Measurements from ENCODE around the gene MALT1. TPM values are rescaled to one million over a fixed set of nuclear protein-coding genes. Genes with fewer than 3 reads are reported as not detected.

Gene MALT1
- total RNA-seq, 1 donor from 2014 or later: 28.1 TPM

- Mint-ChIP-seq H3K27ac (ENCODE audit: unreplicated experiment) (no peak overlapping the region), H3K27me3 (ENCODE audit: unreplicated experiment) (no peaks in the 10 kb centered on the region), H3K4me1 (ENCODE audit: unreplicated experiment) (no peaks in the 10 kb centered on the region), H3K9me3 (ENCODE audit: unreplicated experiment) (no peaks in the 10 kb centered on the region), H3K4me3 (ENCODE audit: unreplicated experiment) (no peak overlapping the region), H3K36me3 (ENCODE audit: unreplicated experiment) (peaks cover 34% of the 10 kb centered on the region)
- no peak for TF ChIP-seq CTCF (IDR thresholded peaks at IDR 0.05)
- DNase-seq (ENCODE audit: extremely low spot score, unreplicated experiment): no peak
These were observed 19.0 kb downstream of the MALT1 start for GRCh38 chr18:58690259-58690658.

DNA sequence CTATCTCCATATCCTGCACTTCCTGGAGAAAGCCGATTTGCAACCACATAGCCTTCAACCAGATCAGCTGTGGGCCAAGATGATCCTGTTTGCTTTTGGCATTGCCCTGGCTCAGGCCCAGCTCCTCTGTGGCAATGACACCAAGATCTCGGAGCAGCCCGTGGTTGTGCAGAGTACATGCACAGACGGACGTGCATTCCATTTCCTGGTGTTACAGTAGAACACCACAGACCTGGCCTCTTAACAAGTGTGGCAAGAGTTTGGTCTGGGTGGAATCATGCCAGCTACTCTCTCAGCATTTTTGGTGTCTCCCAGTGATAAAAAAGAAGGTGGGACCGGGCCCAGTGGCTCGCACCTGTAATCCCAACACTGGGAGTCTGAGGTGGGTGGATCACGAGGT, 20.0 kb downstream of the MALT1 start:
- Mint-ChIP-seq H3K9me3 (ENCODE audit: unreplicated experiment) (no peaks in the 10 kb centered on the region), H3K36me3 (ENCODE audit: unreplicated experiment) (peaks cover 29% of the 10 kb centered on the region), H3K27ac (ENCODE audit: unreplicated experiment) (no peak overlapping the region), H3K27me3 (ENCODE audit: unreplicated experiment) (no peaks in the 10 kb centered on the region), H3K4me3 (ENCODE audit: unreplicated experiment) (no peak overlapping the region), H3K4me1 (ENCODE audit: unreplicated experiment) (no peaks in the 10 kb centered on the region)
- no peak for DNase-seq (ENCODE audit: extremely low spot score, unreplicated experiment)
- no peak for TF ChIP-seq CTCF (IDR thresholded peaks at IDR 0.05)

DNA sequence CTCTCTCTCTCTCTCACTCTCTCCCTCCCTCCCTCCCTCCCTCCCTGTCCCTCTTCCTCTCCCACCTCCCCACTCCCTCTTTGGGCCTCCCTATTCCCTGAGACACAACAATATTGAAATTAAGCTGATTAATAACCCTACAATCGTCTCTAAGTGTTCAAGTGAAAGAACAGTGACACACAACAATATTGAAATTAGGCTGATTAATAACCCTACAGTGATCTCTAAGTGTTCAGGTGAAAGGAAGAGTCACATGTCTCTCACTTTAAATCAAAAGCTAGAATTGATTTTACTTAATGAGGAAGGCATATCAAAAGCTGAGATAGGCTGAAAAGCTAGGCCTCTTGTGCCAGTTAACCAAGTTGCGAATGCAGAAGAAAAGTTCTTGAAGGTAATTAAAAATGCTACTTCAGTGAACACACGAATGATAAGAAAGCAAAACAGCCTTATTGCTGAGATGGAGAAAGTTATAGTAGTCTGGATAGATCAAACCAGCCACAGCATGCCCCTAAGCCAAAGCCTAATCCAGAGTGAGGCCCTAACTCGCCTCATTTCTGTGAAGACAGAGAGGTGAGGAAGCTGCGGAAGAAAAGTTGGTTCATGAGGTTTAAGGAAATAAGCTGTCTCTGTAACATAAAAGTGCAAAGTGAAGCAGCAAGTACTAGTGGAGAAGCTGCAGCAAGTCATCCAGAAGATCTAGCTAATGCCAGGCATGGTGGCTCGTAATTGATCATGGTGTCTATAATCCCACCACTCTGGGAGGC, 21.3 kb downstream of the MALT1 start:
- no peaks in the 10 kb centered on the region for H3K9me3 Mint-ChIP-seq (ENCODE audit: unreplicated experiment)
- no peaks in the 10 kb centered on the region for H3K27me3 Mint-ChIP-seq (ENCODE audit: unreplicated experiment)
- no peaks in the 10 kb centered on the region for H3K4me1 Mint-ChIP-seq (ENCODE audit: unreplicated experiment)
- no peak for TF ChIP-seq CTCF (IDR thresholded peaks at IDR 0.05)
- peaks cover 27% of the 10 kb centered on the region for H3K36me3 Mint-ChIP-seq (ENCODE audit: unreplicated experiment)
- no peak overlapping the region for H3K27ac Mint-ChIP-seq (ENCODE audit: unreplicated experiment)
- no peak overlapping the region for H3K4me3 Mint-ChIP-seq (ENCODE audit: unreplicated experiment)
- DNase-seq (ENCODE audit: extremely low spot score, unreplicated experiment): no peak

DNA sequence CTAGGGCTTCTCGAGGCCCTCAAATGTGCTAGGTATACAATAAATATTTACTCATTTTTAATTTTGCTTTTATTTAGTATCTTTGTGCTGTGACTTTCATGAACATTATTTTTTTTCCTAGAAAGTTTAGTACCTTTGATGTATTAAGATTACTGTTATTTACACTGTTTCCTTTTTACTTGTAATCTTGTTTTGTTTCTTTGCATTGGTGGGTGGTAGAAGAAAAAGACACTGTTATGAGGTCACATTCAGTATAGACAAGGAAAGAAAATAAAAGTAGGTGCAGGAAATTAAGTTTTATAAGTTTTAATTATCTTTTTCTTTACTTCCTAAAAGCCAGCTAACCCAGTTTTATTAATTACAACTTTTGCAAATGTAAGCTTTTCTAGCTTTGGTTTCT, 23.0 kb downstream of the MALT1 start:
- DNase-seq (ENCODE audit: extremely low spot score, unreplicated experiment): no peak
- no peak for TF ChIP-seq CTCF (IDR thresholded peaks at IDR 0.05)
- no peaks in the 10 kb centered on the region for H3K4me1 Mint-ChIP-seq (ENCODE audit: unreplicated experiment)
- H3K36me3 Mint-ChIP-seq (ENCODE audit: unreplicated experiment): peaks cover 24% of the 10 kb centered on the region
- H3K27me3 Mint-ChIP-seq (ENCODE audit: unreplicated experiment): no peaks in the 10 kb centered on the region
- no peak overlapping the region for H3K4me3 Mint-ChIP-seq (ENCODE audit: unreplicated experiment)
- H3K27ac Mint-ChIP-seq (ENCODE audit: unreplicated experiment): no peak overlapping the region
- no peaks in the 10 kb centered on the region for H3K9me3 Mint-ChIP-seq (ENCODE audit: unreplicated experiment)

GRCh38 chr18:58694720-58695468, 23.6 kb downstream of the MALT1 start:
- Mint-ChIP-seq H3K27ac (ENCODE audit: unreplicated experiment) (no peak overlapping the region), H3K4me1 (ENCODE audit: unreplicated experiment) (no peaks in the 10 kb centered on the region), H3K27me3 (ENCODE audit: unreplicated experiment) (no peaks in the 10 kb centered on the region), H3K36me3 (ENCODE audit: unreplicated experiment) (peaks cover 18% of the 10 kb centered on the region), H3K9me3 (ENCODE audit: unreplicated experiment) (no peaks in the 10 kb centered on the region), H3K4me3 (ENCODE audit: unreplicated experiment) (no peak overlapping the region)
- TF ChIP-seq CTCF (IDR thresholded peaks at IDR 0.05): no peak
- no peak for DNase-seq (ENCODE audit: extremely low spot score, unreplicated experiment)

All from osteocyte (in vitro differentiated cells).